Eye (tissue), 1 donor: ENCODE data around the gene RAB39B.

Source experiments
- DNase-seq: peaks from one replicate; pipeline ENCODE4 v3.0.0-alpha.2; 2015

RAB39B gene

DNA sequence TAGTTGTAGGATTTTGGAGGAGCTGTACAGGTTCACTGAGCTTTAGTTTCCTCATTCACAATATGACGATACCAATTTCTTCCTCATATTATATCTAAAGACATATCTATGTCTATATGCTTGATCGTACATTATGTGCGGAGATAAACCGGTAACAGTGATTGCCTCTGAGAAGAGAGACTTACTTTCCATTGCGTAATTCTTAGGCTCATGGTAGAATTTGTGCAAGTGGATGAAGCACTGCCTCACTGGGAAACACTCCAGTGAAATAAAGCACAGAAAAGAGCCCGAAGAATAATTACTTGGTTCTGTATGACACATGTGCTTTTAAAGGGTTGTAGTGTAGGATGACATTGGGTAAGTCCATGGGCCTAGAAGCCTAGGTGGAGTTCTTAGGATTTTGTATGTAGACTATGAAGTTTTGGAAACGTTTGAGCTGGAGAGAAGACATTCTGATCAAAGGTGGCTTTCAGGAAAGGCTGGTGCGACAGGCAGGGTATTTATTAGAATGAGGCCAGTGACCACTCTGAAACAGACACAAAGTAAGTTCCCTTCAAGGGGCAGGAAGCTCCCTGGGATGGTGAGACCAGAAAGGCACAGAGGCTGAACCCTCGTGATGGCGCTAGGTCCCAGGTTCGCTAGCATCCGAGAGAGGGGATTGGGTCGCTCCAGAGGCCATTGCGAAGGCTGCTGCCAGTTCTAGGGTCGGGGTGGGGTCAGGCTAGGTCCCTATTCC, 48.7 kb downstream of the RAB39B start:
- DNase-seq = no peak

DNA sequence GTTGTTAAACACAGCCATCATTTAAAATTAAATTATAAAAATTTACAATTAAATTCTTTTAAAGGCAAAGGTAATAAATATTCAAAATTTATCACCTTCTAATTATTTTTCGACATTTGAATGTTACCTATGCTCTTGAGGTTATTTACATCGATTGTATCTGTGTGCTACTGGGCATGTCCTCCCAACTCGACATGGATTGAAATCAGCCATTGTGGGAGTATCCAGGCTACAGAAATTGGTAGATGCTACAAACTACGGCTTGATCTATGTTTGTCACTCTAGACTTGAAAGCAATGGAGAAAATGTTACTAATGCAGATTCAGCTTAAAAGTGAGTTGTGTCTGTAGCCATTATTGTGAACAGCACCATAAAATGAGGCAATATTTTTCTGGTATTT, 50.6 kb downstream of the RAB39B start:
- DNase-seq = no peak

DNA sequence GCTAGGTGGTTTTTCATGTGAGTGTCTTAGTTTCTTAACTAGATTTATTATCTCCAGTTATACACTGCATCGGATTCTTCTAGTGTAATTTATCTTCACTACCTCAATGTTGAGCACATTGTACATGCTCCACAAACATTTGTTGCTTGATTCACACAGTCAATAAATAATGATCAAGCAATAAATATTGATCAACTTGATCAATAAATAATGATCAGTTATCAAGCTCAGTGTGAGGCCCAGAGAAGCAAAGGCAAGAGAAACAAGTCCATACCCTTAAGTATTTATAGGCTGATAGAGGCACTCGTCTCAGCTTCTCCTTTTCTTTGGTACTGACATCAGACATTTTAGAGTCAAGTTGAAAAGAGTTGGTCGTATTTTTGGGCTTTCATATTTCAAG, 53.1 kb downstream of the RAB39B start:
- no peak for DNase-seq
